HG03378 (cell line): Measurements from ENCODE around the gene PTRH1.

Experiments used
- ATAC-seq: cut with Tn5 transposase; IDR thresholded peaks from one replicate; pipeline ENCODE4 v1.9.1; 2021; ENCODE audit warnings: mild to moderate bottlenecking, moderate library complexity; ENCODE audit not compliant: unreplicated experiment

The PTRH1 gene

GRCh38 chr9:127698985-127699670 lies 16.3 kb downstream of the PTRH1 start:
- no peak for ATAC-seq

- no peak for ATAC-seq
Measured at GRCh38 chr9:127698386-127698785, 17.1 kb downstream of the PTRH1 start.

DNA sequence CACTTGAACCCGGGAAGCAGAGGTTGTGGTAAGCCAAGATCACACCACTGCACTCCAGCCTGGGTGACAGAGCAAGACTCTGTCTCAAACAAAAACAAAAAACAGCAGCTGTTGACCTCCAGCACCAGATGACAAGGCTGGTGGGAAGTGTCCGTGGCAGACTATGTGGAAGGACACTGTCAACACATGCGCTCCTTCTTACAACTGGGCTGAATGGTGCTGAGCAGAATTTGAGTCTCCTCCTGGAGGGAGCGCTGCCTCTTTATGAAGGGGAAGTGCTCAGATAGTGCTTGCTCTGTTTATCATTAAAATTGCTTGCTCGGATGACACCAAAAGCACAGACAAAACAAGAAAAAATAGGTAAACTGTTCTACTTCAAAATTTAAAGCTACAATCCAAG lies 17.9 kb downstream of the PTRH1 start:
- ATAC-seq, result no peak

DNA sequence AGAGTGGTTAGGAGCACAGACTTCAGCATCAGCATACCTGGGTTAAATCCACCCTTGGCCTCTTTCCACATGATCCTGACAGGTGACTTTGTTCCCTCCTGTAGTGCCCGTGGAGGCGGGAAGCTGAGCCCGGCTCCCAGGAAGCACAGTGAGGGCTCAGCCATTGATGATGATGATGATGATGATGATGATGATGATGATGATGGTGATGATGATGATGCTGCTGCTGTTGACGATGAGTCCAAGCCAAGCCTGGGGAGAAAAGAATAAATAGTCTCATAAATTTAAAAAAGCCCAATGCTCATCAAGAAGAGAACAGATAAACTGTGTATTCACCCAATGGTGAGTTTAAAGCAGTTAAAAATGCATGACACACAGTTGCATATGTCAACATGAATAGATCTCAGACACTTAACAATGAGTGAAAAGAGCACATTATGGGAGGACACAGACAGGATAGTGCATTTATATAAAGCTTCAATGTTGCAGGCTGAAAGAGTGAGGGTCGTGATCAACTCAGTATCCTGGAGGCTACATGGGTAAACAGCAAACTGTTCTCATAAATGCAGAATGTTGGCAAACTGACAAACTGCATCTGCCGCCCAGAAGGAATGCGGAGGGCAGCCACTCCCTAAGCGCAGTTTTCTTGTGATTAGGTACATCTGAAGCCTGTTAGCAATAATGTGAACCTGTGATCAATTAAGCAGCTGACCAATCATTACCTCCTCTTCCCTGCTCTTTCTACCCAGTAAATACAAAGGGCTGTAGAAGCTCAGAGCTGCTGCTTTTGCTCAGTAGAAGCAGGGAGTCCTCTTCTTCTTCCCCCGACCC lies 20.4 kb downstream of the PTRH1 start:
- no peak for ATAC-seq

DNA sequence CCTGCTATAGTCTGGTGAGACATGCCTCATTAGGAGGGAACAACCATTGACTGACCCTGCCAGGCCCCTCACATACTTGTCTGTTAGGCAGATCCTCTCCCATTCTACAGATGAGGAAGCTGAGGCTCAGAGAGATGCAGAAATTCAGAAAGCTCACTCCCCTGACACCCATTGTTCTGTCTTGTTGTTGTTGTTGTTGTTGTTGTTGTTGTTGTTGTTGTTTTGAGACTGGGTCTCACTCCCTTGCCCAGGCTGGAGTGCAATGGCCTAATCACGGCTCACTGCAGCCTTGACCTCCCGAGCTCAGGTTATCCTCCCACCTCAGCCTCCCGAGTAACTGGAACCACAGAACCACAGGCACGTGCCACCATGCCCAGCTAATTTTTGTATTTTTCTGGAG lies 21.8 kb downstream of the PTRH1 start:
- ATAC-seq, result no peak

- ATAC-seq, result no peak
Measured at GRCh38 chr9:127693143-127693542, 22.3 kb downstream of the PTRH1 start.

- ATAC-seq, result no peak
Measured at GRCh38 chr9:127692071-127692470, 23.4 kb downstream of the PTRH1 start.

- no peak for ATAC-seq
Measured at GRCh38 chr9:127690735-127691134, 24.7 kb downstream of the PTRH1 start.

GRCh38 chr9:127689329-127690000 lies 26.0 kb downstream of the PTRH1 start:
- no peak for ATAC-seq

DNA sequence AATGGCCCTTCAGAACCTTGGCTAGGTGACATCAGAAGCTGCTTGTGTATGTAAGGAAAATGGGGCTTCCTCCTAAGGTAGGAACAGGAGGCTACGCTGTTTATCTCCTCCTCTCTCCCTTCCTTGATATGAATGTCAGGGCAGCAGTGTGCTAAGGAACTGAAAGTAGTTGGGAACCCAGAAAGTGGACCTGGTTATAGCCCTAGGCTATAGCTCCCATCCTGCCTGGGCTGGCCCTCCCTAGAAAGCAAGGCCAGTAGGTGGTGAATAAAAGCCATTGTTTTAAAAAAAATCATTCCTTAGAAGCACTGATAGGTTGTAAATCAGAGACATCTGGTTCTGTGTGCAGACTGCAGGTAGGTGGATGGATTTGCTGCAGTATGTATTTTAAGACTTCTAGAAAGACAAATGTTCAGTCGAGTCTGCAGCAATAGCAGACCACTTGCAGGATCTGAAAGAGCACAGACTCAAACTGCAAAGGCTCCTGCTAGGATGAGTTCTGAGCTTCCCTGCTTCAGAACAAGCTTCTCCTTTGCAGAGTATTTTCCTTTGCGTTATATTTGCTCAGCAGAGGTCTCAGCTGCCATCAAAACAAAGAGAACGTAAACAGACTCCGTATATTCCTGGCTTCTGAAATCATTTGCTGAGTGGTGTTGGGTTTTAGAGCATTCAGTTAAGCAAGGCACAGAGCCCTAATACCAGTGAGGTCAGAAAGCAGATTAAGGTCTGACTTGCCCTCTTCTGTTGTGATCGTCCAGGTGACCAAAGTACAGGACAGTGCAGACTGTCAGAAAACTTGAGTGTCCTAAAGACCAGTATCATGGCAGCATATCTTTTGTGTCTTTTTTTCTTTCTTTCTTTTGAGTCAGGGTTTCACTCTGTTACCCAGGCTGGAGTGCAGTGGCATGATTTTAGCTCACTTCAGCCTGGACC lies 28.7 kb downstream of the PTRH1 start:
- ATAC-seq, result no peak

- ATAC-seq, result no peak
Measured at GRCh38 chr9:127684576-127684975, 30.9 kb downstream of the PTRH1 start.

GRCh38 chr9:127683723-127684122 lies 31.7 kb downstream of the PTRH1 start:
- ATAC-seq, result no peak

DNA sequence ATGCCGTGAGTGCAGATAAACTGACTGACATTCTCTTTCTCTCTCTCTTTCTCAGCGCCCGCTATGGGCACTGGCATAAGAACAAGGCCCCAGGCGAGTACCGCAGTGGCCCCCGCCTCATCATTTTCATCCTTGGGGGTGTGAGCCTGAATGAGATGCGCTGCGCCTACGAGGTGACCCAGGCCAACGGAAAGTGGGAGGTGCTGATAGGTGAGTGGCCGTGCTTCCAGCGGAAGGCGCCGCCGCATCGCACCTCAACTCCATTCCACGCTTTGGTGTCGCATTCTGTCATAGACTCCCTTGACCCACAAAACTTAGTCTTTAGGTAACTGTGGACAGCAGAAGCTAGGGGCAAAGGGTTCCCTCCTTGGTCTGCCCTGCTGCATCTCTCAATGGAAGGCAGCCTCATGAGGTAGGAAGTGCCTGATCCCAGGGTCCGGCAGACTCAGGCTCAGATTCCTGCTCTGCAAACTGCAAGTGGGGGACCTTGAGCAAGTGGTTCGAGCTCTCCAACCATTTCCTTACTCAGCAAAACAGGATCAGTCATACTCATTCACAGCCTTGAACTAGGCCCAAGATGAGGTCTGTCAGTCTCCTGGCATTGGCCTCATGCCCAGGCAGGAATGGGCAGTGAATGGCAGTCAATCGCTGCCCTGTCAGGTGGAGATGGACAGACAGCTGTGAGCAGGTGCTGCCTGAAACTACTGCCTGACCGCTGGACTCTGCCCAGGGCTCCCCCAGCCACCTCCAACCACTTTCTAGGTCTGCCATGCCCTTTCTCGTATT lies 32.9 kb downstream of the PTRH1 start:
- ATAC-seq, result no peak

DNA sequence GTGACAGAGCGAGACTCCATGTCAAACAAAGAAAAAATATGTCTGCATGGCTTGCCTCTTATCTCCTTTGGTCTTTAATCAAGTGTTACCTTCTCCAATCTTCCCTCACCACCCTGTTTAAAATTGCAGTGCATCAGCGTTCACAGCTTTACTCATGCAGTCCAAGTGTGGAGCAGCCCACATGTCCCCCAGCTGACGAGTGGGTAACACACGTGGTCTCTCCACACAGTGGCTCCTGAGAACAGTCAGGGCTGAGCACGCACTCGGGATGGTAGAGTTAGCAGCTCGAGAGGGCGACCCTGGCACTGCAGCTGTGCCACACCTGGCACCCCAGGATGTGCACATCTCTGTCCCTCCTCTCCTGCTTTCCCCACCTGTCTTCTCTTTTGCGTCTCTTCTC lies 34.6 kb downstream of the PTRH1 start:
- no peak for ATAC-seq

DNA sequence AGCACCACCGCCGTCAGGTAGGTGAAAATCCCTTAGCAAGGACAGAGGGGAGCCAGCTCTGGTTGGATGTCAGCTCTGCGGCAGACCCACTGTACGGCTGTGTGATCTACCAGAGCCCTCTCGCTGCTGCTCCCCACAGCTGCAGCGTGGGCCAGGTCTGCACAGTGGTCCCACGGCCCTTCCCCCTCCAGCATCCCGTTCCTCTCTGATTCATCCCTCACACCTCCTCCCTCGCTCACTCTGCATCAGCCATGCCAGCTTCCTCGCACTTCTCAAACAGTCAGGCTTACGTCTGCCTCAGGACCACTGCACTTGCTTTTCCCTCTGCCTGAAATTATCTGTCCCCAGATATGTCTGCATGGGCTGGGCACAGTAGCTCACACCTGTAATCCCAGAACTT lies 35.2 kb downstream of the PTRH1 start:
- no peak for ATAC-seq

DNA sequence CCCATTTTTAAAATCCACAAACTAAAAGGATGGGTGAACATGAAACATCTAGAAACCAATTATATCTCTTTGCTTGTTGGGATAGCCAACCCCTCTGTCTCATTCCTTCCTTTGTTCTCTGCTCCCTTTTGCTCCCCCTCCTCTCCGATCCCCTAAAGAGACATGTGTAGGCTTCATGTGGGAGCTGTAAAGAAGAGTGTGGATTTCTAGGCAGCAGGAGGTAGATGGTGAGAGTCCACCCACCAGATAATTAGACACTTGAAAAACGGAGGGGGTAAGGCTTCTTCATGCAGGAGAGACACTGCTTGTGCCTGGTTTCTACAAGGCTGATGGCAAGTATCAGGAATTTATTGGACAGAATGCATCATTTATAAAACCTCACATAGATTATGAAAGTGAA lies 36.0 kb downstream of the PTRH1 start:
- no peak for ATAC-seq

DNA sequence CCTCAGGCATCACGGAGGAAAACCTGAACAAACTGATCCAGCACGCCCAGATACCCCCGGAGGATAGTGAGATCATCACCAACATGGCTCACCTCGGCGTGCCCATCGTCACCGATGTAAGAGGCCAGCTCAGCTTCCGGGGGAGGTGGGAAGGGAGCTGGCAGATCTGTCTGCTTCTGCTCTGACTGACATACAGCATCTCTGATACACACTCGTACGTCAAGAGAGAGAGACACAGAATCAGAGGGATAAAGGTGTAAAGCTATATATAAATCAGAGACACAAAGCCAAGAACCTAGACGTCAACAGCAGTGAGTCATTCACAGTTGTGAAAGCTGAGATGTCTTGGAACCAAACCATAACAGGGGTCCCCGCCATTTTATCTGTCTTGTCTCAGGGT lies 38.8 kb downstream of the PTRH1 start:
- no peak for ATAC-seq

GRCh38 chr9:127673234-127673633 lies 42.2 kb downstream of the PTRH1 start:
- ATAC-seq, result no peak

GRCh38 chr9:127667906-127668305 lies 47.6 kb downstream of the PTRH1 start:
- no peak for ATAC-seq
